SK-N-SH treated with all-trans-retinoic acid at 6 μM for 48 hours (cell line): ENCODE data around the gene SH3BP4.
A peak's percentile ranks its signal among the peaks of the same experiment; 100 is the strongest.

Source experiments
- ATAC-seq: fragments of 200-7000 bp; cut with Tn5 transposase; 3 replicates; pipeline ENCODE4 v1.9.1; 2020; ENCODE audit warnings: mild to moderate bottlenecking, moderate library complexity
- ARNTL ChIP-seq: fragments of 450-650 bp; formaldehyde crosslinking; IDR thresholded peaks from 2 replicates; pipeline ENCODE4 v1.5.0; 2020; ENCODE audit warnings: low read depth, mild to moderate bottlenecking, moderate library complexity, borderline replicate concordance
- BACH2 ChIP-seq: fragments of 250-450 bp; sonication (Bioruptor Pico); IDR thresholded peaks from 2 replicates; pipeline ENCODE4 v1.9.0; 2021; ENCODE audit warnings: mild to moderate bottlenecking, borderline replicate concordance
- CSDC2 ChIP-seq: fragments of 250-450 bp; sonication (Bioruptor Pico); IDR thresholded peaks from 2 replicates; pipeline ENCODE4 v1.5.0; 2020; ENCODE audit warnings: mild to moderate bottlenecking, moderate library complexity
- ESRRG ChIP-seq: fragments of 250-450 bp; sonication (Bioruptor Pico); IDR thresholded peaks from 2 replicates; pipeline ENCODE4 v1.6.1; 2021; ENCODE audit warnings: mild to moderate bottlenecking
- GLIS3 ChIP-seq: fragments of 250-450 bp; sonication (Bioruptor Pico); IDR thresholded peaks from 2 replicates; pipeline ENCODE4 v1.5.0; 2020; ENCODE audit warnings: mild to moderate bottlenecking, moderate library complexity
- ISL1 ChIP-seq: fragments of 250-450 bp; sonication (Bioruptor Pico); IDR thresholded peaks from 2 replicates; pipeline ENCODE4 v2.1.2; 2022; ENCODE audit warnings: mild to moderate bottlenecking, moderate library complexity
- OSR1 ChIP-seq: fragments of 250-450 bp; sonication (Bioruptor Pico); IDR thresholded peaks from 2 replicates; pipeline ENCODE4 v1.8.0; 2022; ENCODE audit warnings: moderate library complexity, mild to moderate bottlenecking, inconsistent platforms
- PPARA ChIP-seq: fragments of 250-450 bp; sonication (Bioruptor Pico); IDR thresholded peaks from 2 replicates; pipeline ENCODE4 v1.5.0; 2020; ENCODE audit warnings: mild to moderate bottlenecking, borderline replicate concordance
- SNAI2 ChIP-seq: fragments of 250-450 bp; sonication (Bioruptor Pico); IDR thresholded peaks from 2 replicates; pipeline ENCODE4 v1.5.0; 2020; ENCODE audit warnings: mild to moderate bottlenecking, moderate library complexity
- TCF4 ChIP-seq: fragments of 250-450 bp; sonication (Bioruptor Pico); IDR thresholded peaks from 2 replicates; pipeline ENCODE4 v1.8.0; 2021; ENCODE audit warnings: mild to moderate bottlenecking, moderate library complexity, borderline replicate concordance
- ZFP3 ChIP-seq: fragments of 250-450 bp; sonication (Bioruptor Pico); IDR thresholded peaks from 2 replicates; pipeline ENCODE4 v1.5.0; 2020; ENCODE audit warnings: mild to moderate bottlenecking, moderate library complexity
- ZFP30 ChIP-seq: fragments of 450-650 bp; formaldehyde crosslinking; IDR thresholded peaks from 2 replicates; pipeline ENCODE4 v1.5.0; 2022; ENCODE audit warnings: mild to moderate bottlenecking, moderate library complexity
- ZNF565 ChIP-seq: fragments of 450-650 bp; formaldehyde crosslinking; conservative IDR thresholded peaks from 2 replicates; pipeline ENCODE4 v1.5.0; 2020; ENCODE audit warnings: low read depth, mild to moderate bottlenecking, moderate library complexity
- ZNF8 ChIP-seq: fragments of 450-650 bp; formaldehyde crosslinking; IDR thresholded peaks from 2 replicates; pipeline ENCODE4 v1.5.0; 2020; ENCODE audit warnings: mild to moderate bottlenecking, moderate library complexity
- TF ChIP-seq, protein P1 (sequence below): fragments of 250-450 bp; sonication (Bioruptor Pico); IDR thresholded peaks from 2 replicates; pipeline ENCODE4 v1.5.0; 2020; ENCODE audit warnings: mild to moderate bottlenecking, moderate library complexity
- TF ChIP-seq, protein P2 (sequence below): fragments of 250-450 bp; sonication (Bioruptor Pico); IDR thresholded peaks from 2 replicates; pipeline ENCODE4 v1.5.1; 2021; ENCODE audit warnings: mild to moderate bottlenecking, moderate library complexity
- TF ChIP-seq, protein P3 (sequence below): fragments of 250-450 bp; sonication (Bioruptor Pico); IDR thresholded peaks from 2 replicates; pipeline ENCODE4 v1.5.1; 2020; ENCODE audit warnings: low read depth, mild to moderate bottlenecking, moderate library complexity
- TF ChIP-seq, protein P4 (sequence below): fragments of 250-450 bp; sonication (Bioruptor Pico); IDR thresholded peaks from 2 replicates; pipeline ENCODE4 v1.8.0; 2020; ENCODE audit warnings: mild to moderate bottlenecking, moderate library complexity, borderline replicate concordance

SH3BP4 gene

DNA sequence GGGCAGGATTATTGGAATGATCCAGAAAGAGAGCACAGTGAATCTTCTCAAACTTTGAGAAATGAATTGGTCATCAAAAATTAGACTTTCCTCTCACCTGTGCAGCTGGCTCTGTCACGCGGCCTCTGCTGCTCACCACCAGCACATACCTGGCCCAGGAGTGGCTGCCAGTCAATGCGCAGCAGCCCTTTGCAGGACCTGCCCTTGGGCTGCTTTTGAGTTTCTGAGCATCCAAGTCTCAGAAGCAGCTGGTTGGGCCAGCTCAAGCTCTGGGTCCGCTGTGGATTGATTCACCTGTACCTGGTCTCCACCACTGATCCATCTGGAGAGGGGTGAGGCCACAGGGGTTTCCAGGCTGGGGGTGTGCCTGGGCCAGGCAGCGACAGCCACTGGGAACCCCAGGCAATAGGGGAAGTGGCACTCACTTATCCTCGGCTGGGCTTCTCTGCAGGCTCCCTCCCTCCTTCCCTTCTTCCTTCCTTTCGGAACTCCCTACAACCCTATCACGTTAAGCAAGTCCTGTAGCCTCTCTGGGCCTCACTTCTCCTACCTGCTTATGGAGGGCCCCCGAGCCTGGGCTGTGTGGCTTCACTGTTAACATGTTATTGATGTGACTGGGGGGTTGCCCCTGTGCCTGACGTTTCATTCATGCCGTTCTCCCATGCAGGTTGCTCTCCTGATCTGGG lies 48.1 kb downstream of the SH3BP4 start:
- TF ChIP-seq, protein P1, sequence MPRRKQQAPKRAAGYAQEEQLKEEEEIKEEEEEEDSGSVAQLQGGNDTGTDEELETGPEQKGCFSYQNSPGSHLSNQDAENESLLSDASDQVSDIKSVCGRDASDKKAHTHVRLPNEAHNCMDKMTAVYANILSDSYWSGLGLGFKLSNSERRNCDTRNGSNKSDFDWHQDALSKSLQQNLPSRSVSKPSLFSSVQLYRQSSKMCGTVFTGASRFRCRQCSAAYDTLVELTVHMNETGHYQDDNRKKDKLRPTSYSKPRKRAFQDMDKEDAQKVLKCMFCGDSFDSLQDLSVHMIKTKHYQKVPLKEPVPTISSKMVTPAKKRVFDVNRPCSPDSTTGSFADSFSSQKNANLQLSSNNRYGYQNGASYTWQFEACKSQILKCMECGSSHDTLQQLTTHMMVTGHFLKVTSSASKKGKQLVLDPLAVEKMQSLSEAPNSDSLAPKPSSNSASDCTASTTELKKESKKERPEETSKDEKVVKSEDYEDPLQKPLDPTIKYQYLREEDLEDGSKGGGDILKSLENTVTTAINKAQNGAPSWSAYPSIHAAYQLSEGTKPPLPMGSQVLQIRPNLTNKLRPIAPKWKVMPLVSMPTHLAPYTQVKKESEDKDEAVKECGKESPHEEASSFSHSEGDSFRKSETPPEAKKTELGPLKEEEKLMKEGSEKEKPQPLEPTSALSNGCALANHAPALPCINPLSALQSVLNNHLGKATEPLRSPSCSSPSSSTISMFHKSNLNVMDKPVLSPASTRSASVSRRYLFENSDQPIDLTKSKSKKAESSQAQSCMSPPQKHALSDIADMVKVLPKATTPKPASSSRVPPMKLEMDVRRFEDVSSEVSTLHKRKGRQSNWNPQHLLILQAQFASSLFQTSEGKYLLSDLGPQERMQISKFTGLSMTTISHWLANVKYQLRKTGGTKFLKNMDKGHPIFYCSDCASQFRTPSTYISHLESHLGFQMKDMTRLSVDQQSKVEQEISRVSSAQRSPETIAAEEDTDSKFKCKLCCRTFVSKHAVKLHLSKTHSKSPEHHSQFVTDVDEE (CRISPR knock-in tag) = no peak
- TF ChIP-seq ZFP30 (CRISPR knock-in tag) (no peak), TCF4 (CRISPR knock-in tag) (no peak), BACH2 (CRISPR knock-in tag) (no peak), ISL1 (CRISPR knock-in tag) (no peak), OSR1 (CRISPR knock-in tag) (no peak), ESRRG (CRISPR knock-in tag) (no peak), ZFP3 (CRISPR knock-in tag) (no peak), PPARA (CRISPR knock-in tag) (no peak), ARNTL (CRISPR knock-in tag) (no peak), ZNF565 (CRISPR knock-in tag) (no peak), ZNF8 (CRISPR knock-in tag) (no peak)
- TF ChIP-seq, protein P2, sequence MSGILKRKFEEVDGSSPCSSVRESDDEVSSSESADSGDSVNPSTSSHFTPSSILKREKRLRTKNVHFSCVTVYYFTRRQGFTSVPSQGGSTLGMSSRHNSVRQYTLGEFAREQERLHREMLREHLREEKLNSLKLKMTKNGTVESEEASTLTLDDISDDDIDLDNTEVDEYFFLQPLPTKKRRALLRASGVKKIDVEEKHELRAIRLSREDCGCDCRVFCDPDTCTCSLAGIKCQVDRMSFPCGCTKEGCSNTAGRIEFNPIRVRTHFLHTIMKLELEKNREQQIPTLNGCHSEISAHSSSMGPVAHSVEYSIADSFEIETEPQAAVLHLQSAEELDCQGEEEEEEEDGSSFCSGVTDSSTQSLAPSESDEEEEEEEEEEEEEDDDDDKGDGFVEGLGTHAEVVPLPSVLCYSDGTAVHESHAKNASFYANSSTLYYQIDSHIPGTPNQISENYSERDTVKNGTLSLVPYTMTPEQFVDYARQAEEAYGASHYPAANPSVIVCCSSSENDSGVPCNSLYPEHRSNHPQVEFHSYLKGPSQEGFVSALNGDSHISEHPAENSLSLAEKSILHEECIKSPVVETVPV (CRISPR knock-in tag) = no peak
- TF ChIP-seq, protein P3, sequence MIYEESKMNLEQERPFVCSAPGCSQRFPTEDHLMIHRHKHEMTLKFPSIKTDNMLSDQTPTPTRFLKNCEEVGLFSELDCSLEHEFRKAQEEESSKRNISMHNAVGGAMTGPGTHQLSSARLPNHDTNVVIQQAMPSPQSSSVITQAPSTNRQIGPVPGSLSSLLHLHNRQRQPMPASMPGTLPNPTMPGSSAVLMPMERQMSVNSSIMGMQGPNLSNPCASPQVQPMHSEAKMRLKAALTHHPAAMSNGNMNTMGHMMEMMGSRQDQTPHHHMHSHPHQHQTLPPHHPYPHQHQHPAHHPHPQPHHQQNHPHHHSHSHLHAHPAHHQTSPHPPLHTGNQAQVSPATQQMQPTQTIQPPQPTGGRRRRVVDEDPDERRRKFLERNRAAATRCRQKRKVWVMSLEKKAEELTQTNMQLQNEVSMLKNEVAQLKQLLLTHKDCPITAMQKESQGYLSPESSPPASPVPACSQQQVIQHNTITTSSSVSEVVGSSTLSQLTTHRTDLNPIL (CRISPR knock-in tag) = no peak

DNA sequence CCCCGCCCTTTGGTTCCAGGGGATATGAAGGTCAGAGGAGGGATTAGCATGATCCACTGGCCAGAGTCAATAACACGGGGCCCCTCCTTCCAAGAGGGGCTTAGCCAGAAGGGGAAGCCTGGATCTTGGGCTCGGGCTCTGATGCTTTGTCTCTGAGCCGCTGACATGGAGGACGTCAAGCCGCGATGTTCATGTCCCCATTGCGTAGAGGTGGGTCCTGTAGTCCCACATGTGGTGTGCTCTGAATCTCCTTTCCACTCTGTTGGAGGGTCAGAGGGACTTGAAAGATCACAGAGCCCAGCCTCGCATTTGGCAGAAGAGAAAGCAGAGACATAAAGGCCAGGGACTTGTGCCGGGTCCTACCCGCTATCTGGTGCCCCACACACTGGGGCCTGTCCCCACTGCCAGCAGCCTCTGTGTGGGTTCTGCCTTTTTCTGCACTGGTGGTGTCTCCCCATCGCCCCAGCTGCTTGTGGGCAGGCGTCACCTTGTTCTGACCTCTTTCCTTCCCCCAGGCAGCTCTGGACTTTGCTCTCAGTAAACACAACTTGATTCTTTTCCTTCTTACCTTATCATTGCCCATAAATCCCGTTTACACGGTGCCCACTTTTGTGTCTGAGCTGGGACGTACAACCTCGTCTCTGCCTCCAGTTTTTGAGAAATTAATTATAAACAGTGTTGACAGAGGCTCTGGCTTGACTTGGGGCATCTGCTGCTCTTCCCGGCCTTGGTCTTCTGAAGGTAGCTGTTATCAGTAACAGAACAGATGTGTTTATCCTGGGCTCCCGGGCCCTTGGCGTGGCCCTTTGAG lies 48.8 kb downstream of the SH3BP4 start:
- no peak for TF ChIP-seq ARNTL (CRISPR knock-in tag)
- no peak for TF ChIP-seq CSDC2
- no peak for TF ChIP-seq ZFP3 (CRISPR knock-in tag)
- TF ChIP-seq GLIS3 (CRISPR knock-in tag) = no peak
- TF ChIP-seq, protein P1 (CRISPR knock-in tag) = peak; percentile 87
- TF ChIP-seq ESRRG (CRISPR knock-in tag) = no peak
- TF ChIP-seq TCF4 (CRISPR knock-in tag) = peak; percentile 88; the same call in 1 of the 2 replicates
- TF ChIP-seq PPARA (CRISPR knock-in tag) = no peak
- no peak for TF ChIP-seq ZFP30 (CRISPR knock-in tag)
- TF ChIP-seq, protein P2 (CRISPR knock-in tag) = 0 out of 2 replicates have a peak, but pooled peaks have one; percentile 23
- TF ChIP-seq, protein P3 (CRISPR knock-in tag) = no peak
- TF ChIP-seq, protein P4, sequence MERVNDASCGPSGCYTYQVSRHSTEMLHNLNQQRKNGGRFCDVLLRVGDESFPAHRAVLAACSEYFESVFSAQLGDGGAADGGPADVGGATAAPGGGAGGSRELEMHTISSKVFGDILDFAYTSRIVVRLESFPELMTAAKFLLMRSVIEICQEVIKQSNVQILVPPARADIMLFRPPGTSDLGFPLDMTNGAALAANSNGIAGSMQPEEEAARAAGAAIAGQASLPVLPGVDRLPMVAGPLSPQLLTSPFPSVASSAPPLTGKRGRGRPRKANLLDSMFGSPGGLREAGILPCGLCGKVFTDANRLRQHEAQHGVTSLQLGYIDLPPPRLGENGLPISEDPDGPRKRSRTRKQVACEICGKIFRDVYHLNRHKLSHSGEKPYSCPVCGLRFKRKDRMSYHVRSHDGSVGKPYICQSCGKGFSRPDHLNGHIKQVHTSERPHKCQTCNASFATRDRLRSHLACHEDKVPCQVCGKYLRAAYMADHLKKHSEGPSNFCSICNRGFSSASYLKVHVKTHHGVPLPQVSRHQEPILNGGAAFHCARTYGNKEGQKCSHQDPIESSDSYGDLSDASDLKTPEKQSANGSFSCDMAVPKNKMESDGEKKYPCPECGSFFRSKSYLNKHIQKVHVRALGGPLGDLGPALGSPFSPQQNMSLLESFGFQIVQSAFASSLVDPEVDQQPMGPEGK (CRISPR knock-in tag) = no peak
- no peak for TF ChIP-seq SNAI2 (CRISPR knock-in tag)
- TF ChIP-seq ISL1 (CRISPR knock-in tag) = 0 out of 2 replicates have a peak, but pooled peaks have one; percentile 31
- peak; percentile 3; the same call in 1 of the 3 replicates for ATAC-seq

More for the DNA sequence above, 48.1 kb downstream of the SH3BP4 start:
- no peak for ATAC-seq
